HepG2 (cell line): ENCODE results near the gene GRPEL2.

Experiments used
- AKAP8 ChIP-seq: sonication (generic); formaldehyde crosslinking; IDR thresholded peaks from 2 replicates; pipeline ENCODE4 v1.5.1; 2020; ENCODE audit warnings: mild to moderate bottlenecking, missing genetic modification reagents
- ARNT ChIP-seq: fragments of 450-650 bp; IDR thresholded peaks from 2 replicates; pipeline ENCODE4 v1.6.1; 2017
- CREM ChIP-seq, 2 experiments: sonication (generic) in 1 of 2; formaldehyde crosslinking in 1 of 2; IDR thresholded peaks; 2 replicates each; pipeline versions ENCODE4 v1.4.0 to v1.6.1; 2016 to 2020; ENCODE audit warnings: antibody characterized with exemption in 1 of 2, mild to moderate bottlenecking in 1 of 2, missing genetic modification reagents in 1 of 2
- HNRNPUL1 ChIP-seq: fragments of 200-400 bp; formaldehyde crosslinking; IDR thresholded peaks from 2 replicates; pipeline ENCODE4 v1.6.1; 2017; ENCODE audit warnings: low read depth, mild to moderate bottlenecking, low read length, moderate library complexity
- MATR3 ChIP-seq: sonication (generic); formaldehyde crosslinking; IDR thresholded peaks from 2 replicates; pipeline ENCODE4 v1.4.0; 2020; ENCODE audit warnings: missing genetic modification reagents
- RBFOX2 ChIP-seq: fragments of 200-400 bp; formaldehyde crosslinking; IDR thresholded peaks from 2 replicates; pipeline ENCODE4 v1.6.1; 2017; ENCODE audit warnings: low read depth, mild to moderate bottlenecking, low read length
- RFXAP ChIP-seq: sonication (generic); formaldehyde crosslinking; IDR thresholded peaks from 2 replicates; pipeline ENCODE4 v1.4.0; 2020; ENCODE audit warnings: missing genetic modification reagents, borderline replicate concordance
- TF ChIP-seq, protein P1 (sequence below): sonication (generic); formaldehyde crosslinking; IDR thresholded peaks from 2 replicates; pipeline ENCODE4 v1.5.0; 2020; ENCODE audit warnings: mild to moderate bottlenecking, missing genetic modification reagents, moderate library complexity

DNA sequence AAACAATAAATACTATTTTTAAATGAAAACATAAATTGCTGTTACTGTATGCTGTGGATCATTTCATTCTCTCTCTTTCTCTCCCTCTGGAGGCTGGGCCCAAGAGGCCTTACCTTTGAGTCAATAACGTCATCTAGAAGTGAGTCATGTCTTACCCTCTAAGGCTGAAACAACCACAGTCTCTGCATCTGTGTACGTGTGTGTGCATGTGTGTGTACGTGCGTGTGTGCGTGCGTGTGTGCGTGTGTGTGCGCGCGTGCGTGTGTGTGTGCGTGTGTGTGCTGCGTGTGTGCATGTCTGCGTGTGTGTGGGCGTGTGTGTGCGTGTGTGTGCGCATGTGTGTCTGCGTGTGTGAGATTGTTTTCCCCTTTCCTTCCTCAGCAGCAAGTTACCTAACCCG lies 47.4 kb downstream of the GRPEL2 start:
- TF ChIP-seq AKAP8 (CRISPR knock-in tag) (no peak), ARNT (no peak), HNRNPUL1 (no peak), CREM (IDR thresholded peaks at IDR 0.05) (no peak), CREM (CRISPR knock-in tag; IDR thresholded peaks at IDR 0.05) (no peak), MATR3 (CRISPR knock-in tag) (no peak), RFXAP (CRISPR knock-in tag) (no peak), RBFOX2 (no peak)
- TF ChIP-seq, protein P1, sequence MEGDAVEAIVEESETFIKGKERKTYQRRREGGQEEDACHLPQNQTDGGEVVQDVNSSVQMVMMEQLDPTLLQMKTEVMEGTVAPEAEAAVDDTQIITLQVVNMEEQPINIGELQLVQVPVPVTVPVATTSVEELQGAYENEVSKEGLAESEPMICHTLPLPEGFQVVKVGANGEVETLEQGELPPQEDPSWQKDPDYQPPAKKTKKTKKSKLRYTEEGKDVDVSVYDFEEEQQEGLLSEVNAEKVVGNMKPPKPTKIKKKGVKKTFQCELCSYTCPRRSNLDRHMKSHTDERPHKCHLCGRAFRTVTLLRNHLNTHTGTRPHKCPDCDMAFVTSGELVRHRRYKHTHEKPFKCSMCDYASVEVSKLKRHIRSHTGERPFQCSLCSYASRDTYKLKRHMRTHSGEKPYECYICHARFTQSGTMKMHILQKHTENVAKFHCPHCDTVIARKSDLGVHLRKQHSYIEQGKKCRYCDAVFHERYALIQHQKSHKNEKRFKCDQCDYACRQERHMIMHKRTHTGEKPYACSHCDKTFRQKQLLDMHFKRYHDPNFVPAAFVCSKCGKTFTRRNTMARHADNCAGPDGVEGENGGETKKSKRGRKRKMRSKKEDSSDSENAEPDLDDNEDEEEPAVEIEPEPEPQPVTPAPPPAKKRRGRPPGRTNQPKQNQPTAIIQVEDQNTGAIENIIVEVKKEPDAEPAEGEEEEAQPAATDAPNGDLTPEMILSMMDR (CRISPR knock-in tag): no peak
